Raji (cell line): ENCODE results near the gene LYRM7.

Experiments
- POLR2A ChIP-seq: IDR thresholded peaks from 2 replicates; pipeline ENCODE4 v1.6.1; 2011; ENCODE audit warnings: low read depth, low read length, control low read depth; ENCODE audit not compliant: insufficient read depth

LYRM7 gene

DNA sequence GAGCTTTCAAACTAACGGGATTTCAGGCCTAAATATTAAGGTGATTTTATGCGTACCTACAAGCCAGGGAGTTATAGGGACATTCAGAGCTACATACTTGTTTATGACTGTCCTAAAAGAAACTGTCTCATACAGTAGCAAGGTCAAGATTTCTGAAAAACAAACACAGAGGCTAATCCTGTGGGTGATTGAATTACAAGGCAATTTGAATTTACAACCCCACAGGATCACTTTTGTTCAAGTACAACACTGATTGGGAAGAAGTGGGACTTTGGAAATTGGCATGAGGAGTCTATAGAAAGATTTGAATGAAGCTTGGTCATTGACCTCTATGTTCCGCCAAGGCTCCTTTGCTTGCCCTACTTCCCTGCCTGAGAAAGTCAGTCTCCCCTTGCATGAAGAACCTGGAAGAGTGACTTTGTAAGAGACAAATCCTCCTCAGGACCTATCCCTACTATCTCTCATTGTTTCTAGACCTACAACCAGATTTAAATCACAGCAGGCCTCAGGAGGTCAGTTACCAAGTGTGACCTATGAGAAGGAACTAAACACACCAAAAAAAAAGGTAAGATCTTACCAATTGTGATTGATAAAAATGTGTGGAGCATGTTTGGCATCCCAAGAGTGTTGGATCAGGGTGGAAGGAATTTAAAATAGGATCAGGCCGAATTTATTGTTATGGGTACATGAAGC lies 54.7 kb downstream of the LYRM7 start:
- no peak for TF ChIP-seq POLR2A

DNA sequence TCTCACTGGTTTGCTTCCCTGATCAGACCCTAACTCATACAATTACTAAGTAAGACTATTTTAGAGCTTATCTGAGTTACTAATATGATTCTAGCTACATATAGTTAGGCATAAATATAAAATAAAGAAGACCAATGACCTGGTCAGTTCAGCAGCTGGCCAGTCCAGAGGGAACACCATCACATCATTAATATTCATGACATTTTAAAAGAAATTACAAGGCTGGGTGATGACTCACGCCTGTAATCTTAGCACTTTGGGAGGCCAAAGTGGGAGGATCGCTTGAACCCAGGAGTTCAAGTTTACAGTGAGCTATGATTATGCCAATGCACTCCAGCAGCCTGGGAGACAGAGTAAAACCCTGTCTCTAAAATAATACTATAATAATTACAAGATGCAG lies 56.2 kb downstream of the LYRM7 start:
- no peak for TF ChIP-seq POLR2A

DNA sequence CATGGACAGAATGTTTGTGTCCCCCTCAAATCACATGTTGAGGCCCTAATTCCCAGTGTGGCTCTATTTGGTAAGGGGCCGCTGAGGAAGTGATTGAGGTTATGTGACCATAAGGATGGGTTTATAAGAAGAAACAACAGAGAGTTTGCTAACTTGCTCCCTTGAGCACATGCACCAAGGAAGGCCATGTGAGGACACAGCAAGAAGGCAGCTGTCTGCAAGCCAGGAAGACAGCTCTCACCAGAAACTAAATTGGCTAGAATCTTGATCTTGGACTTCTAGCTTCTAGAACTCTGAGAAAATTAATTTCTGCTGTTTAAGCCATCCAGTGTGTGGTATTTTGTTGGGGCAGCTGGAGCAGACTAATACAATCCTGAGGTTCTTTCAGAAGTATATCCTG lies 57.9 kb downstream of the LYRM7 start:
- no peak for TF ChIP-seq POLR2A

DNA sequence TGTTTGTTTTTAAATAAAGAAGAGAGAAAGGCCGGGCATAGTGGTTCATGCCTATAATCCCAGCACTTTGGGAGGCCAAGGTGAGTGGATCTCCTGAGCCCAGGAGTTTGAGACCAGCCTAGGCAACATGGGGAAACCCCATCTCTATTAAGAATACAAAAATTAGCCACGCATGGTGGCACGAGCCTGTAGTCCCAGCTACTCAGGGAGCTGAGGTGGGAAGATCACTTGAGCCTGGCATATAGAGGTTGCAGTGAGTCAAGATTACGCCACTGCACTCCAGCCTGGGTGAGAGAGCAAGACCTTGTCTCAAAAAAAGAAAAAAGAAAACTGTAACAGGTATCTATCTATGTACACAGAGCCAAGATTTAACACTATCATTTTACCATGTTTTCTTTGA lies 58.9 kb downstream of the LYRM7 start:
- TF ChIP-seq POLR2A, result no peak

DNA sequence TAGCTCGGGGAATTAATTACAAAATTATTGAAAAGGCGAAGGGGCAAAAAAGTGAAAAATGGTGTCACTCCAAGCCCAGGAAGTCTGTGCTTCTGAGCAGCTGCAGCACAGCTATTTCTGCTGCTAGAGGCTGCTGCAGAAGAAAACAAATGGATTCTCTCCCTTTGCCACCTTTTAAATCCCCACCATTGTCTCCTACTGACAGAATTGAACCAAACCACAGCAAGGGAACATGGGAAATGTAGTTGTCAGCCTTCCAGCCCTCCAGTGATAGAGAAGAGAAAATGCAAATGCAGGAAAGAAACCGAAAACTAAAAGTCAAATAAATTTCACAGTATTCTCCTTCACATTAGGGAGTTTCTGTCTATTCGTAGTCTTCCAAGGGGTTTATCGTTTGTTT lies 59.7 kb downstream of the LYRM7 start:
- no peak for TF ChIP-seq POLR2A

DNA sequence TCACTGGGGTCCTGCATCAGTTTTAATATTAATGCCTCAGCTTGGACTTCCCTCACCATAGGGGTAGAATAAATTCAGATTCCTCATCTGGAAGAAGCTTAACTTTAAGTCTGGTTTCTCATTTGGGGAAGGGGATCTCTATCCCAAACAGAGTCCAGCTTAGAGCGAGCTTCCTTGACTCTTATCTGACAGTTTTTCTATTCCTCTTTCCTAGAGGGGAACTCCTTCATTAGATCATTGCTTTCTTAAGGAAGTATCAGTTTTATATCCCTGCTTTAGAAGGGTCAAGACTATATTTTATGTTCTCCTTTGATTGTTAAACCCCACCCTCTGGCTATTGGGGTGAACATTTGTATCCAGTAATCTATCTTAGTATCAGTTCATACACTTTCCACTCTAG lies 68.9 kb downstream of the LYRM7 start:
- TF ChIP-seq POLR2A, result no peak

DNA sequence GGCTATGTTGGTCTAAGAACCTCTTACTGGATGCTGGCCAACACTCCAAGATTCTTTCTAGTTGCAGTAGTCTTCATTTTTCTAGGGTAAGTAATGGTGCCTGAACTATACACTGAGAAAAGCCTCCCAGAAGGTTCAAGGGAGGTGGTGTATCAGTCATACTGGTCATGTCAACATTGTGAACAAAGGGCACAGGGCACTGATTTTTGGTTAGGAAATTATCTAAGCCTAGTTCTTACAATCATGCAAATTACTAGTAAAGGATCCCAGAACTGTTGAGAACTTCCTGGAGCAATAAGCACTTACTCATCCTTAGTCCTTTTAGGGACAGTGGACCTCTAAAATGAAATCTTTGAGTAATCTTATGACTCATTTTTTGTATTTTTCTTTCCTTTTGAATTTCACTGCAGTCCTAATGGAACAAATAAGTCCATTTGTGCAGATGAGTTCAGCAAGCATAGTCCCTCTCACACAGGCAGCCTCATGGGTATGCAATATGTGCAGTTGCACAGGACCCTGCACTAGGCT lies 72.0 kb downstream of the LYRM7 start:
- no peak for TF ChIP-seq POLR2A

DNA sequence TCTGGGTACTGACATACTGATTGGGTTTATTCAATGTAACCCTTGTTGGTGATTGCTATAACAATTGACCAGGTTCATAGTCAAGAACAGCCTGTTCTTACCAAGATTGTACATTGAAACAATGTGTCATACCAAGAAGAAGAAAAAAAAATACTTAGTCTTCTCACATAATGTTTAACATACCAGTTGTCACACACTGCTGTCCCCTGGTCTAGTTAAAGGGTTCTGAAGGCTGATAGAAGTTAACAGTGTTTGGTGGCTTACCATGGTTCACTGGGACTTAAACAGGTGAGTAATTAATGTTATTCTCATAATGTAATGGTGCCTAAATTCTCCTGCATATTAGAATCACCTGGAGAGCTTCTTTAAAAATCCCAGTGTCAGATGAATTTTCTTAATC lies 74.6 kb downstream of the LYRM7 start:
- no peak for TF ChIP-seq POLR2A

DNA sequence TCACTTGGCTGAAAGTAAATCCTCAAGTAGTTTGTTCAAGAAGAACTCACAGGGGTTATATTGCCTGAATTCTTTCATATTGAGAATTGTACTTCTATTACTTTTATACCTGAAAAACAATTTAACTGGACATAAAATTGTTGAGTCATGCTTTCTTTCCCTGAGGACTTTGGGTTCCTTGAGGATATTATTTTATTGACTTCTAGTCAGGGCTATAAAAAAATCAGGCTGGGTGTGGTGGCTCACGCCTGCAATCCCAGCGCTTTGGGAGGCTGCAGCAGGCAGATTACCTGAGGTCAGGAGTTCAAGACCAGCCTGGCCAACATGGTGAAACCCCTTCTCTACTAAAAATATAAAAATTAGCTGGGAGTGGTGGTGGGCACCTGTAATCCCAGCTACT lies 75.2 kb downstream of the LYRM7 start:
- no peak for TF ChIP-seq POLR2A

DNA sequence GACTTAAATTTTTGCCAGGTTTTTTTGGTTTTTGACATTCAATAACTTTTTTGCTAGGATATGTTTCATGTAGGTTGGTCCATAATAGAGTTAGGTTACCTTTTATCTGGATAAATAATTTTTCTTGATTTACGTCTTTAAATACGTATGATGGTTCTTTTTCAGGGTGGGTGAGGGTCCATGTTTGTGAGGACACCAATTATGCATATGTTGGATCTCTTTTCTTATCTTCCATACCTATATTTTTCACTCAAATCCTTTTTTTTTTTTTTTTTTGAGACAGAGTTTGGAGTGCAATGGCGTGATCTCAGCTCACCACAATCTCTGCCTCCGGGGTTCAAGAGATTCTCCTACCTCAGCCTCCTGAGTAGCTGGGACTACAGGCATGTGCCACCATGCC lies 75.8 kb downstream of the LYRM7 start:
- no peak for TF ChIP-seq POLR2A

DNA sequence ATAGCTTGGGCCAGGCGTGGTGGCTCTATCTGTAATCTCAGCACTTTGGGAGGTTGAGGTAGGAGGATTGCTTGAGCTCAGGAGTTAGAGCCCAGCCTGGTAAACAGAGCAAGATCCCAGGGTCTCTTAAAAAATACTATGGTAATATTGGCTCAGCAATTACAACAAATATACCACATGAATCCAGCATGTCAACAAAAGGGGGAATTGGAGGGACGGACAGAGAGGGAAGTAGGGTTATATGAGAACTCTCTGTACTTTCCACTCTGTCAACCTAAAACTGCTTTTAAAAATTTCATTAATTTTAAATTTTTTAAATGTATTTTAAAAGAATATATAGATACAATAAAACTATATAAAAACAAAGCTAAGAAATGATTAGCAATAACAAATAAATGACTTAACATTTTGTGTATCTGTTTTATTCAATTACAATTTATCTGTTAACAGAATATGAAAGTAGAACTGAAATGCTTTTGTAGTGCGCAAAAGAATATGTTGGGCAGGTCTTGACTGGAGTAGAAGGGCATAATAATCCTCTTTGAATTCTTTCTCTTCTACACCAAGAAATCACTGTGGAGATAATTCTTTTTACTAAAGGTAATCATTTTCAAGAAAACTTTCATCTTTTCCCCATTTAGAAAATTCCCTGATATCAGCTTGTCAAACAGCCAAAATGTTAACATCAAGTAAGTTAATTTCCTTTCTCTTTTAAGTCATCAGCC lies 80.2 kb downstream of the LYRM7 start:
- TF ChIP-seq POLR2A, result no peak

DNA sequence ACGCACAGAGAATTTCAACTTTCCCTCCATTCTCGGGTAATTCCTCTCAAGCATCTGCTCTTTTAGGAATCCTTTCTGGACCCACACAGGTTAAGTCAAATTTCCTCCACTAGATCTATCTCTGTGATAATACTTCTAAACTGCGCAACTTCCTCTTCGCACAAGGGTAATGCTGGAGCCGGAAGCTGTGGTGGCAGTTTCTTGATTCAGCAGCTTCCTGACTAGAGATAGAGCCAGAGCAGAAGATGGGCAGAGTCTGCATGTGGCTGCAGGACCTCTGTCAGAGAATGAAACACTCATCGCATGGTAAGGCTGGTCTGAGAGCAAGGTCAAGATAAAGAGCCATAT lies 82.1 kb downstream of the LYRM7 start:
- TF ChIP-seq POLR2A, result peak; percentile 64

DNA sequence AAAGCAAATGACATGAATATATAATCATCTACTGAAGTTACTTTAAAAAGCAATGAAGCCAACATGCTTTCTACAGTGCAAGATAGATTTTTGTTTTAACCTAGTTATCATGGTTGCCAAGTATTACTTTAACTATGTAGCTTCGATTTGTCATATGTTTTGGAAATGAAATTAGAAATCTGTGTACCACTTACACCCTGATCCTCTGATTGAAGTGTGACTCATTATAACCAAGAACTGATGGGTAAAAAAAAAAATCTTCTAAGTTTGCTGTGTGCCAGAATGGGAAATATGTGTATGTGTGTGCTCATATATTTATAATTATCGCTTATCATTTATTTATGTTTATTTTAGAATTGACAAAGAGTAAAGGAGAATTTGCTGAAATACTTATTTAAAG lies 84.0 kb downstream of the LYRM7 start:
- no peak for TF ChIP-seq POLR2A
